K562 (cell line): ENCODE results near the gene HYOU1. TPM values are rescaled to one million over a fixed set of nuclear protein-coding genes. Genes with fewer than 3 reads are reported as not detected.

Source experiments
- ATAC-seq: fragments of 200-7000 bp; cut with Tn5 transposase; 3 replicates; pipeline ENCODE4 v1.9.1; 2020; ENCODE audit warnings: moderate library complexity
- BruUV-seq: library from RNA; stranded (reverse); fragments of 400-500 nt; replicated peaks from 2 replicates; lab custom pipeline; 2021; lab: Mats Ljungman, UMichigan
- CTCF ChIA-PET: fragments of 300-600 bp; formaldehyde crosslinking; extraction: SDS; loops from one replicate; lab custom pipeline; 2021; ENCODE audit warnings: low intra/inter-chr PET ratio; lab: Yijun Ruan, JAX
- POLR2A ChIA-PET: fragments of 300-600, 350-650 bp; sonication (Branson Sonifier 250); formaldehyde crosslinking; extraction: SDS; loops from one replicate; lab custom pipeline; 2021; ENCODE audit warnings: antibody characterized with exemption, inconsistent platforms; lab: Yijun Ruan, JAX
- DNase-seq, 4 experiments: peaks; one replicate each; pipeline versions ENCODE4 v3.0.0 to v3.0.0-alpha.2; 2011 to 2018; ENCODE audit warnings: low spot score in 3 of 4, mixed read lengths in 3 of 4; ENCODE audit errors: extremely low read depth in 1 of 4
- FAIRE-seq: peaks from 2 replicates; lab custom pipeline; 2011; peaks lifted over from hg19 to GRCh38; lab: Jason Lieb, UNC
- H2AFZ ChIP-seq: 2 replicates; pipeline ENCODE4 v1.6.0; 2011; ENCODE audit warnings: low read depth, low read length, control low read depth, inconsistent platforms
- H3K27ac ChIP-seq: fragments of 200-600 bp; 3 replicates; pipeline ENCODE4 v1.8.0; 2011; ENCODE audit warnings: low read depth, mild to moderate bottlenecking, control low read depth, inconsistent platforms, low read length, moderate library complexity, mixed read lengths; ENCODE audit errors: extremely low read depth
- H3K27me3 ChIP-seq, 2 experiments: fragments of 300-600 bp in 1 of 2; 2 replicates in 1 of 2; 3 replicates in 1 of 2; pipeline versions ENCODE4 v1.6.0 to v1.8.0; 2011; ENCODE audit warnings: inconsistent platforms in 2 of 2, low read length in 2 of 2, mild to moderate bottlenecking in 1 of 2, mixed read lengths in 1 of 2, moderate library complexity in 1 of 2; ENCODE audit not compliant: control insufficient read depth in 2 of 2, insufficient read depth in 2 of 2
- H3K36me3 ChIP-seq: fragments of 300-600 bp; 3 replicates; pipeline ENCODE4 v1.8.0; 2011; ENCODE audit warnings: mild to moderate bottlenecking, low read length, inconsistent platforms; ENCODE audit not compliant: control insufficient read depth, insufficient read depth
- H3K4me1 ChIP-seq, 2 experiments: fragments of 200-600 bp in 1 of 2; replicated peaks in 1 of 2; 2 replicates in 1 of 2; 3 replicates in 1 of 2; pipeline versions ENCODE4 v1.5.1 to v1.8.0; 2011; ENCODE audit warnings: inconsistent platforms in 2 of 2, low read length in 2 of 2, mild to moderate bottlenecking in 1 of 2, mixed read lengths in 1 of 2, moderate library complexity in 1 of 2; ENCODE audit not compliant: control insufficient read depth in 2 of 2, insufficient read depth in 2 of 2
- H3K4me2 ChIP-seq: 2 replicates; pipeline ENCODE4 v1.6.1; 2011; ENCODE audit warnings: low read length, control low read depth, inconsistent platforms, mixed read lengths; ENCODE audit not compliant: insufficient read depth
- H3K4me3 ChIP-seq: fragments of 200-600 bp; sonication (generic), shearing (Covaris generic); 2 replicates; pipeline ENCODE4 v1.5.1; 2016; ENCODE audit warnings: control low read depth, inconsistent platforms
- H3K79me2 ChIP-seq: fragments of 200-600 bp; 3 replicates; pipeline ENCODE4 v1.8.0; 2011; ENCODE audit warnings: low read length, inconsistent platforms; ENCODE audit not compliant: control insufficient read depth, insufficient read depth
- H3K9ac ChIP-seq, 2 experiments: 2 replicates each; pipeline versions ENCODE4 v1.6.0 to v1.6.1; 2011; ENCODE audit warnings: low read depth in 2 of 2, low read length in 2 of 2, control low read depth in 1 of 2, inconsistent platforms in 1 of 2, mild to moderate bottlenecking in 1 of 2, mixed read lengths in 1 of 2; ENCODE audit not compliant: insufficient read depth in 1 of 2
- H3K9me1 ChIP-seq: one replicate; pipeline ENCODE4 v1.6.0; 2011; ENCODE audit warnings: inconsistent platforms, mild to moderate bottlenecking, low read length, moderate library complexity; ENCODE audit not compliant: control insufficient read depth, insufficient read depth
- H3K9me3 ChIP-seq: replicated peaks from 2 replicates; pipeline ENCODE4 v1.5.1; 2011; ENCODE audit warnings: low read depth, low read length, inconsistent platforms; ENCODE audit not compliant: control insufficient read depth, insufficient read depth
- H4K20me1 ChIP-seq: replicated peaks from 2 replicates; pipeline ENCODE4 v1.6.1; 2011; ENCODE audit warnings: low read length, inconsistent platforms, mixed read lengths; ENCODE audit not compliant: control insufficient read depth, insufficient read depth
- C11orf30 ChIP-seq: fragments of 450-650 bp; IDR thresholded peaks from 2 replicates; pipeline ENCODE4 v1.6.1; 2016; ENCODE audit warnings: low read depth, mild to moderate bottlenecking
- HLTF ChIP-seq: fragments of 450-650 bp; IDR thresholded peaks from 2 replicates; pipeline ENCODE4 v1.6.1; 2016
- NCOR1 ChIP-seq: fragments of 450-650 bp; IDR thresholded peaks from 2 replicates; pipeline ENCODE4 v1.6.1; 2016; ENCODE audit warnings: mild to moderate bottlenecking, moderate library complexity
- PCBP1 ChIP-seq: fragments of 200-400 bp; formaldehyde crosslinking; IDR thresholded peaks from 2 replicates; pipeline ENCODE4 v1.6.1; 2018; ENCODE audit warnings: mild to moderate bottlenecking, low read depth, low read length; ENCODE audit not compliant: poor library complexity, severe bottlenecking
- TAF7 ChIP-seq: fragments of 450-650 bp; IDR thresholded peaks from 2 replicates; pipeline ENCODE4 v1.6.1; 2016; ENCODE audit warnings: missing genetic modification characterization, missing compliant biosample characterization
- TOE1 ChIP-seq, 2 experiments: fragments of 450-650 bp in 1 of 2; sonication (generic) in 1 of 2; formaldehyde crosslinking in 1 of 2; IDR thresholded peaks; 2 replicates each; pipeline versions ENCODE4 v1.7.1 to v1.8.0; 2016 to 2022; ENCODE audit warnings: borderline replicate concordance in 2 of 2, mild to moderate bottlenecking in 2 of 2, antibody characterized with exemption in 1 of 2, inconsistent platforms in 1 of 2, low read depth in 1 of 2, missing genetic modification reagents in 1 of 2, moderate library complexity in 1 of 2
- ZBED1 ChIP-seq: IDR thresholded peaks from 2 replicates; pipeline ENCODE4 v1.6.1; 2014
- WGBS: fragments of 100-300 bp; shearing (Covaris generic); methylation state at CpG from one replicate; pipeline ENCODE4 v1.1.6; 2016; ENCODE audit warnings: low coverage, mixed read lengths; ENCODE audit not compliant: insufficient coverage; ENCODE audit errors: missing lambda C conversion rate; 5-methylcytosine and 5-hydroxymethylcytosine counted together
- in situ Hi-C: fragments of 300-500 bp; cut with MboI; formaldehyde crosslinking; loops from 4 replicates; pipeline ENCODE4 v1.15.0; 2018; ENCODE audit warnings: inconsistent platforms, mixed read lengths
- intact Hi-C: fragments of 100-400 bp; cut with micrococcal nuclease; formaldehyde crosslinking; loops from 2 replicates; pipeline ENCODE4 v1.14.2; 2022
- polyA plus RNA-seq, 8 experiments: library from polyadenylated mRNA; depleted of rRNA in 4 of 8; stranded (reverse) in 5 of 8; unstranded in 3 of 8; fragments of >200 nt; fragmentation: Nextera tagmentation in 2 of 8; fragmentation: Illumina TruSeq in 1 of 8; extraction: Ambion mirVana in 2 of 8; extraction: Trizol in 1 of 8; gene quantifications; 2 replicates each; pipeline versions ENCODE4 v1.2.1 to v1.2.3, GENCODE V29; 2011 to 2014; ENCODE audit warnings: inconsistent platforms in 1 of 8, missing spikeins in 1 of 8
- total RNA-seq, 7 experiments: library from RNA; depleted of rRNA in 6 of 7; stranded (reverse); fragments of >200 nt in 6 of 7; fragmentation: Illumina TruSeq in 2 of 7; extraction: Trizol in 2 of 7; gene quantifications; 2 replicates each; pipeline versions ENCODE4 v1.2.1 to v1.2.3, GENCODE V29; 2011 to 2021; ENCODE audit warnings: low replicate concordance in 1 of 7
- TF ChIP-seq, protein P1 (sequence below): sonication (generic); formaldehyde crosslinking; IDR thresholded peaks from 2 replicates; pipeline ENCODE4 v1.9.0; 2022; ENCODE audit warnings: mild to moderate bottlenecking, missing genetic modification reagents
- TF ChIP-seq, protein P2 (sequence below), 2 experiments: fragments of 450-650 bp in 1 of 2; sonication (generic) in 1 of 2; formaldehyde crosslinking; conservative IDR thresholded peaks; 2 replicates each; pipeline versions ENCODE4 v1.4.0 to v1.8.1; 2020 to 2022; ENCODE audit warnings: mild to moderate bottlenecking in 1 of 2, missing genetic modification reagents in 1 of 2
- TF ChIP-seq, protein P3 (sequence below), 2 experiments: fragments of 450-650 bp; IDR thresholded peaks; 2 replicates each; pipeline ENCODE4 v1.6.1; 2018; ENCODE audit warnings: mild to moderate bottlenecking in 2 of 2, low read depth in 1 of 2; ENCODE audit not compliant: partially characterized antibody in 2 of 2
- TF ChIP-seq, protein P4 (sequence below), 2 experiments: IDR thresholded peaks; 2 replicates each; pipeline ENCODE4 v1.6.1; 2012; ENCODE audit warnings: improper control_type of control experiment in 2 of 2, low read depth in 2 of 2, low read length in 2 of 2, borderline replicate concordance in 1 of 2

HYOU1 gene
- total and polyA plus RNA-seq, 9 of the 15 experiments (the other 6 are each of a cell fraction or from before 2014, with no cell fraction given), result 19.5 to 197 (median 128) TPM

DNA sequence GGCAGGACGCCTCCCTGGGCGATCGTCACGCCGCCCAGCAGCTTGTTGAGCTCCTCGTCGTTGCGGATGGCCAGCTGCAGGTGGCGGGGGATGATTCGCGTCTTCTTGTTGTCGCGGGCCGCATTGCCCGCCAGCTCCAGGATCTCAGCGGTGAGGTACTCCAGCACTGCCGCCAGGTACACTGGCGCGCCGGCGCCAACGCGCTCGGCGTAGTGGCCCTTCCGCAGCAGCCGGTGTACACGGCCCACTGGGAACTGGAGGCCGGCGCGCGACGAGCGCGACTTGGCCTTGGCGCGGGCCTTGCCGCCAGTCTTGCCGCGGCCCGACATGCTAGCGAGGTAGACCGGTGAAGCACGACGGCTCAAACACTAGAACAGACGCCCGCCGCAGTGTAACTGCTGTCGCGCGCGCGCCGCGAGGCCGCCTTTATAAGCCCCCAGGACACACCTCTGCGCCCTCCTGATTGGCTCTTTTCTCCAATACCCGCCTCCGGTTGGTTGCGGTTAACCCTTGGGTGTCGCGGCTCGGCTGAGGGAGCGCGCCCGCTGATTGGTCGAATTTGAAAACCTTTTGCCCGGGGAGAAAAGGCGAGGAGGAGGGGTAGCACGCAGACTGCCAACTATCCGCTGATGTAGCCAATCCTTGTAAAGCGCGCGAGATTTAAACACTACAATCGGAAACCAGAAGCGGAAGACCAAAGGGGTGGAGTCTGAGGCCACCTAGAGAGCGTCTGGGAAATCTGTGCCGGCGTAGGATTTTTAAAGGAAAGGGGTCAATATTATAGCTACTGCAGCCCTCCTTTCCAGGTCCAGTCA lies 38.3 kb upstream of the HYOU1 start:
- Histone ChIP-seq H4K20me1 (peaks cover 25% of the 10 kb centered on the region), H3K27me3 (no peaks in the 10 kb centered on the region; a peak in 1 of 5 replicates), H3K9ac (peak overlapping the region; percentile 94 to 99), H3K4me3 (peak overlapping the region; percentile 94), H2AFZ (peak overlapping the region; percentile 35), H3K36me3 (peaks cover 78% of the 10 kb centered on the region), H3K4me1 (peaks cover 24 to 28% of the 10 kb centered on the region in 2 experiments; a peak in 4 of 5 replicates), H3K4me2 (peak overlapping the region; percentile 98), H3K27ac (peak overlapping the region; percentile 95), H3K79me2 (peaks cover 59% of the 10 kb centered on the region), H3K9me3 (no peaks in the 10 kb centered on the region), H3K9me1 (no peaks in the 10 kb centered on the region)
- ChIA-PET POLR2A (interaction anchor here (0.5 to 5.5 kb wide), 57 partner anchors 7 to 704 kb away, joined by 3 to 75 read pairs (median 3); partner anchors contain the start of genes ABCG4, C2CD2L, CBL and HINFP), CTCF (interaction anchor here (0.6 to 1.3 kb wide), 3 partner anchors 17 to 184 kb away, joined by 3 to 6 read pairs (median 5); no protein-coding TSS in a partner anchor)
- DNase-seq, result peak; percentile 96 to 99 (median 98)
- peak; percentile 81 for ATAC-seq
- intact Hi-C loops (loop anchor here (1.0 to 2.0 kb wide), 3 partner anchors 28 to 166 kb away; partner anchors contain the start of genes HYOU1 and VPS11), in situ Hi-C loops (no loop called here)
- FAIRE-seq, result peak; percentile 97
- WGBS, result 2% methylated on average over 73 of the region's 79 CpGs
- no TSS peak for BruUV-seq
- TF ChIP-seq, protein P1, sequence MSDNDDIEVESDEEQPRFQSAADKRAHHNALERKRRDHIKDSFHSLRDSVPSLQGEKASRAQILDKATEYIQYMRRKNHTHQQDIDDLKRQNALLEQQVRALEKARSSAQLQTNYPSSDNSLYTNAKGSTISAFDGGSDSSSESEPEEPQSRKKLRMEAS (CRISPR knock-in tag), result peak; percentile 84
- TF ChIP-seq NCOR1 (peak; percentile 68), HLTF (no peak), C11orf30 (peak; percentile 81), ZBED1 (peak; percentile 91), PCBP1 (peak; percentile 96), TAF7 (tag) (peak; percentile 93), TOE1 (IDR thresholded peaks at IDR 0.05; ENCODE audit: borderline replicate concordance) (no peak; the same call in 1 of the 2 replicates), TOE1 (CRISPR knock-in tag; IDR thresholded peaks at IDR 0.05; ENCODE audit: borderline replicate concordance, low read depth) (peak; percentile 91; the same call in 1 of the 2 replicates)
- TF ChIP-seq, protein P2, sequence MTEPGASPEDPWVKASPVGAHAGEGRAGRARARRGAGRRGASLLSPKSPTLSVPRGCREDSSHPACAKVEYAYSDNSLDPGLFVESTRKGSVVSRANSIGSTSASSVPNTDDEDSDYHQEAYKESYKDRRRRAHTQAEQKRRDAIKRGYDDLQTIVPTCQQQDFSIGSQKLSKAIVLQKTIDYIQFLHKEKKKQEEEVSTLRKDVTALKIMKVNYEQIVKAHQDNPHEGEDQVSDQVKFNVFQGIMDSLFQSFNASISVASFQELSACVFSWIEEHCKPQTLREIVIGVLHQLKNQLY (CRISPR knock-in tag; conservative IDR thresholded peaks at IDR 0.05), result peak; percentile 47 to 60; a peak in 1 of 4 replicates
- TF ChIP-seq, protein P3, sequence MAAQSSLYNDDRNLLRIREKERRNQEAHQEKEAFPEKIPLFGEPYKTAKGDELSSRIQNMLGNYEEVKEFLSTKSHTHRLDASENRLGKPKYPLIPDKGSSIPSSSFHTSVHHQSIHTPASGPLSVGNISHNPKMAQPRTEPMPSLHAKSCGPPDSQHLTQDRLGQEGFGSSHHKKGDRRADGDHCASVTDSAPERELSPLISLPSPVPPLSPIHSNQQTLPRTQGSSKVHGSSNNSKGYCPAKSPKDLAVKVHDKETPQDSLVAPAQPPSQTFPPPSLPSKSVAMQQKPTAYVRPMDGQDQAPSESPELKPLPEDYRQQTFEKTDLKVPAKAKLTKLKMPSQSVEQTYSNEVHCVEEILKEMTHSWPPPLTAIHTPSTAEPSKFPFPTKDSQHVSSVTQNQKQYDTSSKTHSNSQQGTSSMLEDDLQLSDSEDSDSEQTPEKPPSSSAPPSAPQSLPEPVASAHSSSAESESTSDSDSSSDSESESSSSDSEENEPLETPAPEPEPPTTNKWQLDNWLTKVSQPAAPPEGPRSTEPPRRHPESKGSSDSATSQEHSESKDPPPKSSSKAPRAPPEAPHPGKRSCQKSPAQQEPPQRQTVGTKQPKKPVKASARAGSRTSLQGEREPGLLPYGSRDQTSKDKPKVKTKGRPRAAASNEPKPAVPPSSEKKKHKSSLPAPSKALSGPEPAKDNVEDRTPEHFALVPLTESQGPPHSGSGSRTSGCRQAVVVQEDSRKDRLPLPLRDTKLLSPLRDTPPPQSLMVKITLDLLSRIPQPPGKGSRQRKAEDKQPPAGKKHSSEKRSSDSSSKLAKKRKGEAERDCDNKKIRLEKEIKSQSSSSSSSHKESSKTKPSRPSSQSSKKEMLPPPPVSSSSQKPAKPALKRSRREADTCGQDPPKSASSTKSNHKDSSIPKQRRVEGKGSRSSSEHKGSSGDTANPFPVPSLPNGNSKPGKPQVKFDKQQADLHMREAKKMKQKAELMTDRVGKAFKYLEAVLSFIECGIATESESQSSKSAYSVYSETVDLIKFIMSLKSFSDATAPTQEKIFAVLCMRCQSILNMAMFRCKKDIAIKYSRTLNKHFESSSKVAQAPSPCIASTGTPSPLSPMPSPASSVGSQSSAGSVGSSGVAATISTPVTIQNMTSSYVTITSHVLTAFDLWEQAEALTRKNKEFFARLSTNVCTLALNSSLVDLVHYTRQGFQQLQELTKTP (IDR thresholded peaks at IDR 0.05; ENCODE audit: low read depth in 1 of 2, partially characterized antibody in 2 of 2), result peak in 1 of 2 experiments; percentile 33
- TF ChIP-seq, protein P4, sequence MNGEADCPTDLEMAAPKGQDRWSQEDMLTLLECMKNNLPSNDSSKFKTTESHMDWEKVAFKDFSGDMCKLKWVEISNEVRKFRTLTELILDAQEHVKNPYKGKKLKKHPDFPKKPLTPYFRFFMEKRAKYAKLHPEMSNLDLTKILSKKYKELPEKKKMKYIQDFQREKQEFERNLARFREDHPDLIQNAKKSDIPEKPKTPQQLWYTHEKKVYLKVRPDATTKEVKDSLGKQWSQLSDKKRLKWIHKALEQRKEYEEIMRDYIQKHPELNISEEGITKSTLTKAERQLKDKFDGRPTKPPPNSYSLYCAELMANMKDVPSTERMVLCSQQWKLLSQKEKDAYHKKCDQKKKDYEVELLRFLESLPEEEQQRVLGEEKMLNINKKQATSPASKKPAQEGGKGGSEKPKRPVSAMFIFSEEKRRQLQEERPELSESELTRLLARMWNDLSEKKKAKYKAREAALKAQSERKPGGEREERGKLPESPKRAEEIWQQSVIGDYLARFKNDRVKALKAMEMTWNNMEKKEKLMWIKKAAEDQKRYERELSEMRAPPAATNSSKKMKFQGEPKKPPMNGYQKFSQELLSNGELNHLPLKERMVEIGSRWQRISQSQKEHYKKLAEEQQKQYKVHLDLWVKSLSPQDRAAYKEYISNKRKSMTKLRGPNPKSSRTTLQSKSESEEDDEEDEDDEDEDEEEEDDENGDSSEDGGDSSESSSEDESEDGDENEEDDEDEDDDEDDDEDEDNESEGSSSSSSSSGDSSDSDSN (IDR thresholded peaks at IDR 0.05; ENCODE audit: borderline replicate concordance in 1 of 2, low read depth in 2 of 2, low read length in 2 of 2), result peak; percentile 60 to 82; a peak in 1 of 4 replicates
